ENCODE measurements around the gene EHMT1. TPM values are rescaled to one million over a fixed set of nuclear protein-coding genes. Genes with fewer than 3 reads are reported as not detected.

The EHMT1 gene
- total and polyA plus RNA-seq, 2 experiments from 2014 or later, result 162 to 177 TPM

DNA sequence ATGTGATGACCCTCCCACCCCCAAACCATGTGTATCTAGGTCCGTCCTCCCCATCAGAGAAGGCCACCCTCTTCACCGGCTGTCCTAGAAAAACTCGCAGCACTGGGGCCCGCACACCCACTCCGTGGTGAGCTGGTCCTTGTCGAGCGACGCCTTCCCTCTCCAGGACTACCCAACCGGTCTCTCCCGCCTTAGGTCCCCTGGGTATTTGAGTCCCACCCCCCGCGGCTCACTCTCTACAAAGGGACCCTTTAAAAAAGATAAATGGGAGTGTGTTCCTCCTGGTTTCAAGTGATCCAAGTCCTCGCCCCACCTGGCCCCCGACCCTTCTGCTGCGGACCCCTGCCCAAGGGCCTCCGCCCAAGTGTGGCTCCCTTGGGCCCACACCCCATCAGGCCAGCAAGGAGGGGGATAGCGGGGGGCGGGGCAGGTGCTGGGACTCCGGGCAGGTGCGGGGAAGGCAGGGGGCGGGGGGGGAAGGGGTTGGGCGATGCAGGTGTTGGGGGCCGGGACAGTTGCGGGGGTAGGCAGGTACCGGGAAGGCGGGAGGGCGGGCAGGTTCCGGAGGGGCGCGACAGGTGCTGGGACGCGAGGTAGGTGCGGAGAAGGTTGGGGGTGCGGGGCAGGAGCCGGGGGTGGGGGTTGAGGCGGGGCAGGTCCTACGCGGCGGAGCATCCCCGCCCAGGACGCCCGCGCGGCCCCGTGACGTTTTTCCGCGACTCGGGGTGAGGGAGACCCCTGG lies 14.3 kb upstream of the EHMT1 start:
- peak overlapping the region; percentile 68 for H3K4me3 Mint-ChIP-seq
- DNase-seq (ENCODE audit: low spot score) (peak; percentile 35), ATAC-seq (peak; percentile 1; the same call in 2 of the 3 replicates)
- peak overlapping the region; percentile 59 for H3K4me3 ChIP-seq
- H3K27ac Mint-ChIP-seq, result no peak overlapping the region
- peak overlapping the region; percentile 63; the same call in 1 of the 2 replicates for H2AFZ ChIP-seq
- H3K9me3 Mint-ChIP-seq, result no peaks in the 10 kb centered on the region; the same call in 2 of the 3 replicates
- peak overlapping the region; percentile 84 for H3K4me2 ChIP-seq
- peaks cover 18% of the 10 kb centered on the region for H3K27me3 Mint-ChIP-seq (ENCODE audit: insufficient read depth, low read depth, poor library complexity)
- peaks cover 6% of the 10 kb centered on the region; the same call in 1 of the 2 replicates for H3K4me1 ChIP-seq (ENCODE audit: insufficient read depth)
- H3K79me2 ChIP-seq (replicated peaks; ENCODE audit: insufficient read depth), result peaks cover 7% of the 10 kb centered on the region; the same call in 1 of the 2 replicates
- peaks cover 6% of the 10 kb centered on the region for H3K27me3 ChIP-seq (ENCODE audit: insufficient read depth)
- peaks cover 18% of the 10 kb centered on the region for H3K4me1 Mint-ChIP-seq
- H3F3A ChIP-seq (replicated peaks; ENCODE audit: low read depth), result 0 out of 2 replicates have a peak, but pooled peaks cover 11% of the 10 kb centered on the region
- TF ChIP-seq, protein P1, sequence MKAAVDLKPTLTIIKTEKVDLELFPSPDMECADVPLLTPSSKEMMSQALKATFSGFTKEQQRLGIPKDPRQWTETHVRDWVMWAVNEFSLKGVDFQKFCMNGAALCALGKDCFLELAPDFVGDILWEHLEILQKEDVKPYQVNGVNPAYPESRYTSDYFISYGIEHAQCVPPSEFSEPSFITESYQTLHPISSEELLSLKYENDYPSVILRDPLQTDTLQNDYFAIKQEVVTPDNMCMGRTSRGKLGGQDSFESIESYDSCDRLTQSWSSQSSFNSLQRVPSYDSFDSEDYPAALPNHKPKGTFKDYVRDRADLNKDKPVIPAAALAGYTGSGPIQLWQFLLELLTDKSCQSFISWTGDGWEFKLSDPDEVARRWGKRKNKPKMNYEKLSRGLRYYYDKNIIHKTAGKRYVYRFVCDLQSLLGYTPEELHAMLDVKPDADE (IDR thresholded peaks at IDR 0.05), result no peak
- TF ChIP-seq EZH2 (IDR thresholded peaks at IDR 0.05; ENCODE audit: low read depth, unreplicated experiment) (no peak), JUNB (IDR thresholded peaks at IDR 0.05; ENCODE audit: unreplicated experiment) (no peak), POLR2AphosphoS5 (IDR thresholded peaks at IDR 0.05; ENCODE audit: low read depth) (no peak), EZH2phosphoT487 (IDR thresholded peaks at IDR 0.05; ENCODE audit: unreplicated experiment) (no peak), CREB1 (CRISPR knock-in tag; IDR thresholded peaks at IDR 0.05; ENCODE audit: low read depth) (no peak), STAT1 (IDR thresholded peaks at IDR 0.05; ENCODE audit: unreplicated experiment) (no peak), ZNF114 (CRISPR knock-in tag; IDR thresholded peaks at IDR 0.05) (no peak), NANOG (IDR thresholded peaks at IDR 0.05; ENCODE audit: borderline replicate concordance) (no peak), ZNF331 (CRISPR knock-in tag; IDR thresholded peaks at IDR 0.05; ENCODE audit: low read depth) (no peak)
- TF ChIP-seq, protein P2, sequence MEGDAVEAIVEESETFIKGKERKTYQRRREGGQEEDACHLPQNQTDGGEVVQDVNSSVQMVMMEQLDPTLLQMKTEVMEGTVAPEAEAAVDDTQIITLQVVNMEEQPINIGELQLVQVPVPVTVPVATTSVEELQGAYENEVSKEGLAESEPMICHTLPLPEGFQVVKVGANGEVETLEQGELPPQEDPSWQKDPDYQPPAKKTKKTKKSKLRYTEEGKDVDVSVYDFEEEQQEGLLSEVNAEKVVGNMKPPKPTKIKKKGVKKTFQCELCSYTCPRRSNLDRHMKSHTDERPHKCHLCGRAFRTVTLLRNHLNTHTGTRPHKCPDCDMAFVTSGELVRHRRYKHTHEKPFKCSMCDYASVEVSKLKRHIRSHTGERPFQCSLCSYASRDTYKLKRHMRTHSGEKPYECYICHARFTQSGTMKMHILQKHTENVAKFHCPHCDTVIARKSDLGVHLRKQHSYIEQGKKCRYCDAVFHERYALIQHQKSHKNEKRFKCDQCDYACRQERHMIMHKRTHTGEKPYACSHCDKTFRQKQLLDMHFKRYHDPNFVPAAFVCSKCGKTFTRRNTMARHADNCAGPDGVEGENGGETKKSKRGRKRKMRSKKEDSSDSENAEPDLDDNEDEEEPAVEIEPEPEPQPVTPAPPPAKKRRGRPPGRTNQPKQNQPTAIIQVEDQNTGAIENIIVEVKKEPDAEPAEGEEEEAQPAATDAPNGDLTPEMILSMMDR (conservative IDR thresholded peaks at IDR 0.05; ENCODE audit: low read depth in 2 of 2), result no peak
- TF ChIP-seq, protein P3, sequence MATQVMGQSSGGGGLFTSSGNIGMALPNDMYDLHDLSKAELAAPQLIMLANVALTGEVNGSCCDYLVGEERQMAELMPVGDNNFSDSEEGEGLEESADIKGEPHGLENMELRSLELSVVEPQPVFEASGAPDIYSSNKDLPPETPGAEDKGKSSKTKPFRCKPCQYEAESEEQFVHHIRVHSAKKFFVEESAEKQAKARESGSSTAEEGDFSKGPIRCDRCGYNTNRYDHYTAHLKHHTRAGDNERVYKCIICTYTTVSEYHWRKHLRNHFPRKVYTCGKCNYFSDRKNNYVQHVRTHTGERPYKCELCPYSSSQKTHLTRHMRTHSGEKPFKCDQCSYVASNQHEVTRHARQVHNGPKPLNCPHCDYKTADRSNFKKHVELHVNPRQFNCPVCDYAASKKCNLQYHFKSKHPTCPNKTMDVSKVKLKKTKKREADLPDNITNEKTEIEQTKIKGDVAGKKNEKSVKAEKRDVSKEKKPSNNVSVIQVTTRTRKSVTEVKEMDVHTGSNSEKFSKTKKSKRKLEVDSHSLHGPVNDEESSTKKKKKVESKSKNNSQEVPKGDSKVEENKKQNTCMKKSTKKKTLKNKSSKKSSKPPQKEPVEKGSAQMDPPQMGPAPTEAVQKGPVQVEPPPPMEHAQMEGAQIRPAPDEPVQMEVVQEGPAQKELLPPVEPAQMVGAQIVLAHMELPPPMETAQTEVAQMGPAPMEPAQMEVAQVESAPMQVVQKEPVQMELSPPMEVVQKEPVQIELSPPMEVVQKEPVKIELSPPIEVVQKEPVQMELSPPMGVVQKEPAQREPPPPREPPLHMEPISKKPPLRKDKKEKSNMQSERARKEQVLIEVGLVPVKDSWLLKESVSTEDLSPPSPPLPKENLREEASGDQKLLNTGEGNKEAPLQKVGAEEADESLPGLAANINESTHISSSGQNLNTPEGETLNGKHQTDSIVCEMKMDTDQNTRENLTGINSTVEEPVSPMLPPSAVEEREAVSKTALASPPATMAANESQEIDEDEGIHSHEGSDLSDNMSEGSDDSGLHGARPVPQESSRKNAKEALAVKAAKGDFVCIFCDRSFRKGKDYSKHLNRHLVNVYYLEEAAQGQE (IDR thresholded peaks at IDR 0.05; ENCODE audit: unreplicated experiment), result no peak
- TF ChIP-seq, protein P4, sequence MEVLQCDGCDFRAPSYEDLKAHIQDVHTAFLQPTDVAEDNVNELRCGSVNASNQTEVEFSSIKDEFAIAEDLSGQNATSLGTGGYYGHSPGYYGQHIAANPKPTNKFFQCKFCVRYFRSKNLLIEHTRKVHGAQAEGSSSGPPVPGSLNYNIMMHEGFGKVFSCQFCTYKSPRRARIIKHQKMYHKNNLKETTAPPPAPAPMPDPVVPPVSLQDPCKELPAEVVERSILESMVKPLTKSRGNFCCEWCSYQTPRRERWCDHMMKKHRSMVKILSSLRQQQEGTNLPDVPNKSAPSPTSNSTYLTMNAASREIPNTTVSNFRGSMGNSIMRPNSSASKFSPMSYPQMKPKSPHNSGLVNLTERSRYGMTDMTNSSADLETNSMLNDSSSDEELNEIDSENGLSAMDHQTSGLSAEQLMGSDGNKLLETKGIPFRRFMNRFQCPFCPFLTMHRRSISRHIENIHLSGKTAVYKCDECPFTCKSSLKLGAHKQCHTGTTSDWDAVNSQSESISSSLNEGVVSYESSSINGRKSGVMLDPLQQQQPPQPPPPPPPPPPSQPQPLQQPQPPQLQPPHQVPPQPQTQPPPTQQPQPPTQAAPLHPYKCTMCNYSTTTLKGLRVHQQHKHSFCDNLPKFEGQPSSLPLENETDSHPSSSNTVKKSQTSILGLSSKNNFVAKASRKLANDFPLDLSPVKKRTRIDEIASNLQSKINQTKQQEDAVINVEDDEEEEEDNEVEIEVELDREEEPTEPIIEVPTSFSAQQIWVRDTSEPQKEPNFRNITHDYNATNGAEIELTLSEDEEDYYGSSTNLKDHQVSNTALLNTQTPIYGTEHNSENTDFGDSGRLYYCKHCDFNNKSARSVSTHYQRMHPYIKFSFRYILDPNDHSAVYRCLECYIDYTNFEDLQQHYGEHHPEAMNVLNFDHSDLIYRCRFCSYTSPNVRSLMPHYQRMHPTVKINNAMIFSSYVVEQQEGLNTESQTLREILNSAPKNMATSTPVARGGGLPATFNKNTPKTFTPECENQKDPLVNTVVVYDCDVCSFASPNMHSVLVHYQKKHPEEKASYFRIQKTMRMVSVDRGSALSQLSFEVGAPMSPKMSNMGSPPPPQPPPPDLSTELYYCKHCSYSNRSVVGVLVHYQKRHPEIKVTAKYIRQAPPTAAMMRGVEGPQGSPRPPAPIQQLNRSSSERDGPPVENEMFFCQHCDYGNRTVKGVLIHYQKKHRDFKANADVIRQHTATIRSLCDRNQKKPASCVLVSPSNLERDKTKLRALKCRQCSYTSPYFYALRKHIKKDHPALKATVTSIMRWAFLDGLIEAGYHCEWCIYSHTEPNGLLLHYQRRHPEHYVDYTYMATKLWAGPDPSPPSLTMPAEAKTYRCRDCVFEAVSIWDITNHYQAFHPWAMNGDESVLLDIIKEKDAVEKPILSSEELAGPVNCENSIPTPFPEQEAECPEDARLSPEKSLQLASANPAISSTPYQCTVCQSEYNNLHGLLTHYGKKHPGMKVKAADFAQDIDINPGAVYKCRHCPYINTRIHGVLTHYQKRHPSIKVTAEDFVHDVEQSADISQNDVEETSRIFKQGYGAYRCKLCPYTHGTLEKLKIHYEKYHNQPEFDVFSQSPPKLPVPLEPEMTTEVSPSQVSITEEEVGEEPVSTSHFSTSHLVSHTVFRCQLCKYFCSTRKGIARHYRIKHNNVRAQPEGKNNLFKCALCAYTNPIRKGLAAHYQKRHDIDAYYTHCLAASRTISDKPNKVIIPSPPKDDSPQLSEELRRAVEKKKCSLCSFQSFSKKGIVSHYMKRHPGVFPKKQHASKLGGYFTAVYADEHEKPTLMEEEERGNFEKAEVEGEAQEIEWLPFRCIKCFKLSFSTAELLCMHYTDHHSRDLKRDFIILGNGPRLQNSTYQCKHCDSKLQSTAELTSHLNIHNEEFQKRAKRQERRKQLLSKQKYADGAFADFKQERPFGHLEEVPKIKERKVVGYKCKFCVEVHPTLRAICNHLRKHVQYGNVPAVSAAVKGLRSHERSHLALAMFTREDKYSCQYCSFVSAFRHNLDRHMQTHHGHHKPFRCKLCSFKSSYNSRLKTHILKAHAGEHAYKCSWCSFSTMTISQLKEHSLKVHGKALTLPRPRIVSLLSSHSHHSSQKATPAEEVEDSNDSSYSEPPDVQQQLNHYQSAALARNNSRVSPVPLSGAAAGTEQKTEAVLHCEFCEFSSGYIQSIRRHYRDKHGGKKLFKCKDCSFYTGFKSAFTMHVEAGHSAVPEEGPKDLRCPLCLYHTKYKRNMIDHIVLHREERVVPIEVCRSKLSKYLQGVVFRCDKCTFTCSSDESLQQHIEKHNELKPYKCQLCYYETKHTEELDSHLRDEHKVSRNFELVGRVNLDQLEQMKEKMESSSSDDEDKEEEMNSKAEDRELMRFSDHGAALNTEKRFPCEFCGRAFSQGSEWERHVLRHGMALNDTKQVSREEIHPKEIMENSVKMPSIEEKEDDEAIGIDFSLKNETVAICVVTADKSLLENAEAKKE (CRISPR knock-in tag; IDR thresholded peaks at IDR 0.05), result no peak
- no peaks in the 10 kb centered on the region for H3K36me3 ChIP-seq (ENCODE audit: insufficient read depth)
- peaks cover 5% of the 10 kb centered on the region; the same call in 1 of the 2 replicates for H4K20me1 ChIP-seq (replicated peaks; ENCODE audit: insufficient read depth)
- H3K36me3 Mint-ChIP-seq (ENCODE audit: low read depth), result no peaks in the 10 kb centered on the region; the same call in 2 of the 3 replicates
- H3K9me2 ChIP-seq (ENCODE audit: insufficient read depth), result no peaks in the 10 kb centered on the region
- no peak overlapping the region for H3K27ac ChIP-seq (ENCODE audit: low read depth)
